HG02885 (cell line): ENCODE results near the gene SNTB2.
"Not testable (repeated sequence)": the region's sequence is repeated elsewhere in the genome, so short reads cannot be mapped to it uniquely, and the experiment has no call there.

Experiments used
- ATAC-seq: cut with Tn5 transposase; IDR thresholded peaks from one replicate; pipeline ENCODE4 v1.9.1; 2021; ENCODE audit warnings: mild to moderate bottlenecking; ENCODE audit not compliant: unreplicated experiment, poor library complexity

SNTB2 gene

DNA sequence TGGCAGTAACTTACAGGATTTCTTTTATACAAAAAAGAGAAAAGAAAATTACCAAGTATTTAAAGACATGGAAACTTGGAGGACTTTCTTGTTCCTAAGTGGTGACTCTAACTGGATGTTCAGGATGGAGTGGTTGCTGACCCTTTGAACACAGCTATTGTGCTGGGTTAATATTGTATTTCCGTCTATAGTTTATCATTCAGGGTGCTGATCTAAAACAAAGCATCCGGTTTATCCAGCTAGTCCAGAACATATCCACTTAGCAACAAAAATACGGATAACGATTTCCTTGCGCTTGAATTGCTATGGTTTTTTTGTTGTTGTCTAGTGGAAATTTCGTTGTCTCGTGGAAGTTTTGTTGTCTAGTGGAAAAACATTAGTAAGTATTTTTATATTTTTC is 38.2 kb downstream of the SNTB2 start:
- ATAC-seq, result no peak

DNA sequence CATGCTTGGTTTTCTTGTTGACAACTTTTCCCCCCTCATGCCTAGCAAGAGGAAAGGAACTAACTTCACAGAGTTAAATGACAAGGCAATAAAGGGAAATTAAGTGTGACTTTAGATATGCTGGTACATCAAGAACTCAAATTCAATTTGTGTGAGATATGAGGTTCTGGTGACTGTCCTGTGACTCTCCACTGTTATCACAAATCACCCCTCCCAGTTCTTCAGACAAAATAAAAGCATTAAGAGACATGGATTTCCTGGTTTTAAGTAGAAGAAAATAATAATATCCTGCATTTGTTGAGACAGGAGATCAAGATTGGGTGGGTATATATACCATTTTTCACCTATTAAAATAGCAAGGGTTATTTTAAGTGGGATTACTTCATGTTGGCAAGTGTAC is 46.2 kb downstream of the SNTB2 start:
- ATAC-seq, result no peak

DNA sequence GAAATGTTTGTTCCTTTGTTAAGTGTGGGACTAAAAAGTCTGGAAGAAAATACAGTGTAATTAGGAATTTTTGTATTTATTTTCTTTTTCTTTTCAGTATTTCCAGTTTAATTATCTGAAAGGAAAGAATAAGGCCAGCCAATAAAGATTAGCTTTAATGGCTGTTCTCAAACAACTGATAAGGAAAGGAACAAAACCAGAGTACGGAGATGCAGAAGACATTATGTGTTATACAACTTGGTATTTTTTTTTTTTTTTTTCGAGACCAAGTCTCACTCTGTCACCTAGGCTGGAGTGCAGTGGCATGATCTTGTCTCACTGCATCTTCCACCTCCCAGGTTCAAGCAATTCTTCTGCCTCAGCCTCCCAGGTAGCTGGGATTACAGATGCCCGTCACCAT is 47.5 kb downstream of the SNTB2 start:
- no peak for ATAC-seq

DNA sequence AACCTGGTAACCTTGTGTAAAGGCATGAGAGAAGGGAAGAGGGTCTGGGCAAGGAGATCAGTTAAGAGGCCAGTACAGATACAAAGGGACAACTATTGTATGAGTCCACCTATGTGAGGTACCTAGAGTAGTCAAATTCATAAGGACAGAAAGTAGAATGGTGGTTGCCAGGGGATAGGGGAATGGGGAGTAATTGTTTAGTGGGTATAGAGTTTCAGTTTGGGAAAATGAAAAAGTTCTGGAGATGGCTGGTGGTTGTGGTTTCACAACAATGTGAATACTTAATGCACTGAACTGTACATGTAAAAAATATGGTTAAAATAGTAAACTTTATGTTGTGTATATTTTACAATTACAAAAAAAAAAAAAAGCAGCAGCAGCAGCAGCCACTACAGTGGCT is 49.4 kb downstream of the SNTB2 start:
- no peak for ATAC-seq

DNA sequence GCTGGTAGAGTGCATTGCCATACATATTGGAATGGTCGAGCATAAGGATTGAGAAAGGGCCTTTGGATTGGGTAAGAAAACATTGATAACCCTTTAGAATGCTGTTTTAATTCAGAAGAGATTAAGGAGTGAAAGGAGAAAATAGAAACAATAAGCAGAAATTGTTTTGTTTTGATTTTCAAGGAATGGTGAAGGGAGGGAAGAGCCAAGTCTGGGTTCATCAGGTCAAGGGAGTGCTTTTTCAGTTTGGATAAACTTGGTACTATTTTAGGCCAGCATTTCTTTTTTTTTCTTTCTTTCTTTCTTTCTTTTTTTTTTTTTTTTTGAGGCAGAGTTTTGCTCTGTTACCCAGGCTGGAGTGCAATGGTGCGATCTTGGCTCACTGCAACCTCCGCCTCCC is 50.3 kb downstream of the SNTB2 start:
- no peak for ATAC-seq

DNA sequence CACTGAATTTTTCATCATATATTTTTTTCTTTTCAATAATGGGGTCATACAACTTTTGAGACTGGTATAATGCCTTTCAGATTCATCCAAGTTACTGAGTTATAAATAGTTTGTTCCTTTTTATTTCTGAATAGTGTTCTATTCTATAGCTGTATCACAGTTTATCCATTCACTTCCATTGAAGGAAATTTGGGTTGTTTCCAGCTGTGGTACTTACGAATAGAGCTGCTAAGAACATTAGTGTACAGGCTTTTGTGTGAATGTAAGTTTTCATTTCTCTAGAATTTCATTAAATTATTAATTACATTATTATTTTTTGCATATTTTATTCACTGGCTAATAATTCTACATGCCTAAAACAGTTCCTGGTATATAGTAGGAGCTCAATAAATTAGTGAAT is 52.9 kb downstream of the SNTB2 start:
- no peak for ATAC-seq

DNA sequence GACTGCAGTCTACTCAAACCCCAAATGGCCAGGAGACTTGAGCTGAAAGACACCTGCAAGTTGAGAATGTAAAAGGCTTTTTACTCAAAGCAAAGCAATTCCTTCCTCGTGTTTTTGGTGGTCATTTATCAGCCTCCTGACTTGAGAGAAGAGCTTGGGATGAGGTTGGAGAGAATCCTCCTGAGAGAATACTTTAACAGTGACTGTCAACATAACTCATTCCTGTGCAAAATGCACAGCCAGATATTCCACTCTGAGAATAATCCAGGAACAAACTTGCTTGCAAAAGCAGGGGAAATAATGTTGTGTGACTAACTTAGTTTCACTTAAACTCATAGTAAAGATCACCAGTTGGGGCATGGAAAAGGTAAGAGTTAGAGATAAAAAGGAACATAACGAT is 53.4 kb downstream of the SNTB2 start:
- ATAC-seq, result no peak

DNA sequence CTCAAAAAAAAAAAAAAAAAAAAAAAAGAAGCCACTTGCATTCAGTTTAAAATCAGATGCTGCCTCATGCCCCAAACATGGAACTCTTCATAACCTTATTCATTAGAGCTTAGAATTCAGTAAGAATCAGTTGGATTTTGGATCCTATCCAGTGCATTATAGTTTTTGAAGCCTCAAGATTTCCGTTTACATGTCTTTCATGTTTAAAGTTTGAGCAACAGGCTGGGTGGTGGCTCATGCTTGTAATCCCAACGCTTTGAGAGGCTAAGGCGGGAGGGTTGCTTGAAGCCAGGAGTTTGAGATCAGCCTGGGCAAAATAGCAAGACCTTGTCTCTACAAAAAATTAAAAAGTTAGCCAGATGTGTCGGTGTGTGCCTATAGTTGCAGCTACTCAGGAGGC is 55.0 kb downstream of the SNTB2 start:
- ATAC-seq, result no peak

DNA sequence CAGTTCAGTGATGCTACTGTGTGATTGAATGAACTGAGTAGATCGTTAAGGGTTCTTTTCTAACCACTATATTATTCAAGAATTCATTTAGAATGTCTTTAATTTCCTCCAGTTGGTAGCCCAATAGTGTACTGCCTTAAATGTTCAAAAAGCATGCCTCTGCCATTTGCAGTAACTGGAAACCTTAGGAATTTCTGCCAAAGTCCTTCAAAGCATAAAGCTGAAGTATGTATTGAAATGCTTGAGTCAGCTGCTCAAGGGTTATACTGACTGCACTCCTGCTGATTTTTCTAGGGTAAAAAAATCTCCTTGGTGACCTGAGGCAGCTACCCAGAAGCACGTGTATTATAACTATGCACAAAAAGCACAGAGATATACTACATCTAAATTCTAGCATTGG is 56.5 kb downstream of the SNTB2 start:
- ATAC-seq, result no peak

DNA sequence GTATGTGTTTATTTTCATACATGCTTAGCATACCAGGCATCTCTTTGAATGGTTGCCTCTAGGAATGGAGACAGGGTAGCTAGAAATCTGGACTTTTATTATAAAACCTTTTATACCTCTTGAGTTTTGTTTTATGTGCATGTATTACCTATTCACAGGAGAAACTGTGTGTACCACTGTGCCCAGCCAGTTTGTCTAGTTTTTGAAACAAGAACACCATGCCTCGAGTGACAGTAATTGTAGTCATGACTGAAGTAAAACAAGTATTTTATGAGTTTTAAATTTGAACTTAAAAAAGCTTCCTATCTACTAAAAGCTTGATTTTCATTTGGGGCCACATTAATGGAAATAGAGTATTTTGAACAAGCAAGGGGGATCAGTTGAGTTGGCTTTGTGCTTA is 57.4 kb downstream of the SNTB2 start:
- no peak for ATAC-seq

DNA sequence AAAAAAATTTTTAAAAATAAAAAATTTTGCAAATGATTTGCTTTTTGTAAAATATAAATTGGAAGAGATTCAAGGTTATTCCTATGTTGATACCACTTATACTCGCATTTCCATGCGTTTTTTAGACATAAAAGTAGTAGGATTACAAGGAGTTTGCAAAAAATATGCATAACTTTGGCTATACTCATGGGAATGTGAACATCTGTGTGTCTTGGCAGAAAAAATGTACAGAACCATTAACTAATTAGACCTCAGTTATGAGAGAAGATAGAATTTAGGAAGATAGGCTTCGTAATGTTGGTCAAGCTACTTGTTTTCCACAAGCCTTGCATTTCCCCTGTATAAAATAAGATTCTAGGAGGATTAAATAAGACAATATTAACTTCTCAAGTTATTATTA is 63.1 kb downstream of the SNTB2 start:
- no peak for ATAC-seq

DNA sequence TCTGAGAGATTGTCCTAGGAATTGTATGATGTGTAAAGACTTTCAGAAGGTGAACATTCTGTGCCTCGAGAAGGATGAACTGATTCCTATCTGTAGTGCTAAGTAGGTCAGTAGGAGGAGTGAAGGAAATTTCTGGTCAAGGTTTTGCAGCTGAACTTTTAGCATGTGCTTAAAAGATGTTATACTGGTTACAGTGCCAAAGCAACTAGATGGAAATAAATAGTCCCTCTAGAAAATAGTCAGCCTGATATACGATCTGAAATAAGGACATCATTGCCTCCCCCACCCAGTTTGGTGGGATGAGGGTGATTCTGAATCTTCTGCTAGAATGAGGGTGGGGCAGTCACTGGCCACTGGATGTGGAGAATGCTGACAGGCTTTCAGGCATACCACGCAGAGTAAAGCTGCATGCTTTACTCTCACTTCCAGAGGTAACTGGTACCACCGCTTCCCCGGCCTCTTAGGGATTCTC is 66.9 kb downstream of the SNTB2 start:
- no peak for ATAC-seq

DNA sequence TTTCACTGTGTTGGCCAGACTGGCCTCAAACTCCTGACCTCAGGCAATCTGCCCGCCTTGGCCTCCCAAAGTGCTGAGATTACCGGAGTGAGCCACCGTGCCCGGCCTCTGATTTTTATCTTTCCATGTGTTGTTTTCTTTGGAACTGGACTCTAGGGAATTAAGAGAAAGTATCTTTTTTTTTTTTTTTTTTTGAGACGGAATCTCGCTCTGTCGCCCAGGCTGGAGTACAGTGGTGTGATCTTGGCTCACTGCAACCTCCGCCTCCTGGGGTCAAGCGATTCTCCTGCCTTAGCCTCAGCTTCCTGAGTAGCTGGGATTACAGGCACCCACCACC is 72.4 kb downstream of the SNTB2 start:
- not testable (repeated sequence) for ATAC-seq

DNA sequence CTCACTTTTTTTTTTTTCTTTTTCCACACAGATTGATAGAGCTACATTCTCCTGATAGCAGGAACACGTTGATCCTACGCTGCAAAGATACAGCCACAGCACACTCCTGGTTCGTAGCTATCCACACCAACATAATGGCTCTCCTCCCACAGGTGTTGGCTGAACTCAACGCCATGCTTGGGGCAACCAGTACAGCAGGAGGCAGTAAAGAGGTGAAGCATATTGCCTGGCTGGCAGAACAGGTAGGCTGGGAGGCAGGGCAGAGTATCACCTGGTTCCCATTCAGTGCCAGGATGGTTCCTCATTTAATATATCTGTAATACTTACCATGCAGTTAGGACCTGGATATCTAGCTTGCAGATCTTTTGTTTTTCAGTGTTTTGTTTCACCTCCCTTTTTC is 73.1 kb downstream of the SNTB2 start:
- no peak for ATAC-seq

DNA sequence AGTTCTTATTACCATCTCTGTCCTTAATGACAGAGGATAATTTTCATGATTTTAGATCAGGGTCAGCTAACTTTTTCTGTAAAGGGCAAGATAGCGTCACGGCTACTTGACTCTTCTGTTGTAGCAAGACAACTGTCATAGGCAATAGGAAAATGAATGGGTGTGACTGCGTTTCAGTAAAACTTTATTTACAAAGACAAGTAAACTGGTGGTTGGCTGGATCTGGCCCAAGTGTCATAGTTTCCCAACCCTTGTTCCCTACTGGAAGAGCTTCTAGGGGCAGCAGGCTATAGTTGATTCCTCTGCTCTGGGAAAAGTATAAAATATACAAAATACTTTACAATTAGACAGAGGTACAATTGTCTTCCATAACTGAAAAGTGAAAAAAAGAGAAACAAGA is 73.5 kb downstream of the SNTB2 start:
- ATAC-seq, result no peak

DNA sequence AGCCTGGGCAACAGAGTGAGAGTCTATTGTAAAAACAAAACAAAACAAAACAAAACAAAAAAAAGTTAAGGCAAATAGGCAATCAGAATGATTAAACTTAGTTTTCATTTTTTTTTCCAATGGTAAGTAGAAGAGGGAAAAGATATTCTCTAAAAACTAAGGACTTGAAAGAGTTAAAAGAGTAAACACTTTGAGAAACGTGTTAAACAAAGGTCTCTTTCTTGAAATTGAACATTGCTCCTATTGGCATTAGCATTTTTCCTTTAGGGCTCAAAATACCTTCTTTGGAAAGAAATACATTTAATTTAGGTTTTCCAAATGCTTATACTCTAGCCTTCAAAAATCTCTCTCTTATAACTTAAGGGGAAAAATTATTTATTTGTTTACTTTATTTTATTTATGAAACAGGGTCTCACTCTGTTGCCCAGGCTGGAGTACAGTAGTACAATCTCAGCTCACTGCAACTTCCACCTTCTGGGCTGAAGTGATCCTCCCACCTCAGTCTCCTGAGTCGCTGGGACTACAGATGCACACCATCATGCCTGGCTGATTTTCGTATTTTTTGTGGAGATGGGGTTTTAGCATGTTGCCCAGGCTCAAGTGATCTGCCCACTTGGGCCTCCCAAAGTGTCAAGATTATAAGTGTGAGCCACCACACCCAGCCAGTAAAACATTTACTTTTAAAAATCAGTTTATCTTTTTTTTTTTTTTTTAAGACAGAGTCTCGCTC is 79.5 kb downstream of the SNTB2 start:
- no peak for ATAC-seq

DNA sequence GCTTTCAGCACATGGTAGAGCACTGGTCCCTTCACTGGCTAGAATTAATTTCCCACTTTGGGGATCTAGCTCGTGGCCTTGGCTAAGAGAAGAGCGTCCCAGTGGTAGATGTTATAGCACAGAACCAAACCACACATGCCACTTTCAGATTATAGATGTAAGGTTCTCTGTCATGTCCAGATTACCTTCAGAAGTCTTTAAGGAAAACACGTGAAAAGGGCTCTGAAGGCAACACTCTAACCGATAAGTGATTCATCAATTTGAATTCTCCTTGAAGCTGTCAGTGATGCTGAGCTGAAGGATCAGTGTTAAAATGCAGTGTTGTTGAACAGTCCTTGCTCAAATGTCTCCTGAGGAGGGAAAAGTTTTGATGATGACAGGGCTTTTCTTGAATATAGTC is 80.7 kb downstream of the SNTB2 start:
- no peak for ATAC-seq

DNA sequence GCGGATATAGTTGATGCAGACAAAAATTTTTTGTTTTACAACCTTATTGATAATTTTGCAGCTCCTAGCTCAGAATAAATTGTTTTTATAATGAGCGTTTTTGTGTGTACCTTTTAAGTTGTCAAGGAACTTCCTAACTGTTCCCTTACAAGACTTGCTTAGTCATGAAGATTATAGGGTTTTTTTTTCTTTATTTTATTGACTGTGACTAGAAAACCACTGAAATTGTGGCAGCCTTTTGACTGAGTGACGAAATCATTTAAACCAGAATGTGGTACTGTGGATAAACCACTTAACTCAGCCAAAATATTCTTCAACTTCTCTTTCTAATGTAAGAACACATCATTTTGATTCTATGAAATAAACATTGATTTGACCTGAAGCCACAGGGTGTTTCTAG is 83.4 kb downstream of the SNTB2 start:
- ATAC-seq, result no peak

DNA sequence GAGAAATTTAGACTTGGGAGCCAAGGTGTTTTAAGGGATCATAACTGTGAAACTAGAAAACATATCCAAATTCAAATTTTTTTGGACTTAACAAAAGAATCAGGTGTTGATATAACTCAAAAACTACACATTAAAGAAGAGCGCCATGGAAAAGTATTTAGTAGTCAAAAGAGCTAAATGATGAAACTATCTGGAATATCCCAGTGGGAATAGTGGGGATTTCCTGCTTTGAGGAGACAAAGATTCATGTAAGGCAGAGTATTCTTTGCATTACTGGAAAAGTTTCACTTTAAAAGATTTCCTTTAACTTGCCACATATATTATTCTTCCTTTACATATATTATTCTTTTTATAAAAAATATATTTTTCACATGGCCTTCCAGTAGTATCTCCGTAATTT is 83.9 kb downstream of the SNTB2 start:
- ATAC-seq, result no peak

DNA sequence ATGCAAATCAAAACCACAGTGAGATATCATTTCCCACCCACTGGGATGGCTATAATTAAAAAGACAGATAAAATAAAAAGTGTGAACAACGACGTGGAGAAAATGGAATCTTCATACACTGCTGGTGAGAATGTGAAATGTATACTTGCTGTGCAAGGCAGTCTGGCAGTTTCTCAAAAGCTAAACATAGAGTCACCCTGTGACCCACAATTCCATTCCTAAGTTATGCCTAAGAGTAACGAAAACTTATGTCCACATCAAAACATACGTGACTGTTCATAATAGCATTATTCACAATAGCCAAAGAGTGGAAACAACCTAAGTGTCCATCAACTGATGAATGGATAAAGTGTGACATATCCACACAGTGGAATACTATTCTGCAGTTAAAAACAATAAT is 86.0 kb downstream of the SNTB2 start:
- ATAC-seq, result no peak

DNA sequence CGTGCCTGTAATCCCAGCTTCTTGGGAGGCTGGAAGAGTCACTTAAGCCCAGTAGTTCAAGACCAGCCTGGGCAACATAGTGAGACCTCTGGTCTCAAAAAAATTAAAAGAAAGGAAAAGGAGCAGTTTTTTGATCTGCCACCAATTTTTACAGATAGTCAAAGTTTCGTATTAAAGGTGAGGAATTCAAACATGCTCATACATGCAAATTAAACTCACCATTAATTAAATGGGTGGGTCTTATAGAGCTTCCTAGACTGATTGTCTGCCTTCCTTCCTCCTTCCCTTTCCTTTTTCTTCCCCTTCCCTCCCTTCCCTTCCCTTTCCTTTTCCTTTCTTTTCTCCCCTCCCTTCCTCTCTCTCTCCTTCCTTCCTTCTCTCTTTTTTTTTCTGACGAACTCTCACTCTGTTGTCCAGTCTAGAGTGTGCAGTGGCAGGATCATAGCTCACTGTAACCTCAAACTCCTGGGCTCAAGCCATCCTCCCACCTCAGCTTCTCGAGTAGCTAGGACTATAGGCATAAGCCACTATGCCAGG is 87.8 kb downstream of the SNTB2 start:
- no peak for ATAC-seq
